Activated CD4-positive, CD25-positive, alpha-beta regulatory T cell (primary cell): ENCODE data around the gene LTA4H.
"Not testable (repeated sequence)": the region's sequence is repeated elsewhere in the genome, so short reads cannot be mapped to it uniquely, and the experiment has no call there.

Source experiments
- DNase-seq, 4 experiments: peaks; one replicate each; lab custom pipeline; 2025; lab: John Stamatoyannopoulos, UW

LTA4H gene

GRCh38 chr12:95990136-95990535, 45.3 kb downstream of the LTA4H start:
- no peak for DNase-seq

GRCh38 chr12:95989504-95990123, 45.8 kb downstream of the LTA4H start:
- DNase-seq = no peak

DNA sequence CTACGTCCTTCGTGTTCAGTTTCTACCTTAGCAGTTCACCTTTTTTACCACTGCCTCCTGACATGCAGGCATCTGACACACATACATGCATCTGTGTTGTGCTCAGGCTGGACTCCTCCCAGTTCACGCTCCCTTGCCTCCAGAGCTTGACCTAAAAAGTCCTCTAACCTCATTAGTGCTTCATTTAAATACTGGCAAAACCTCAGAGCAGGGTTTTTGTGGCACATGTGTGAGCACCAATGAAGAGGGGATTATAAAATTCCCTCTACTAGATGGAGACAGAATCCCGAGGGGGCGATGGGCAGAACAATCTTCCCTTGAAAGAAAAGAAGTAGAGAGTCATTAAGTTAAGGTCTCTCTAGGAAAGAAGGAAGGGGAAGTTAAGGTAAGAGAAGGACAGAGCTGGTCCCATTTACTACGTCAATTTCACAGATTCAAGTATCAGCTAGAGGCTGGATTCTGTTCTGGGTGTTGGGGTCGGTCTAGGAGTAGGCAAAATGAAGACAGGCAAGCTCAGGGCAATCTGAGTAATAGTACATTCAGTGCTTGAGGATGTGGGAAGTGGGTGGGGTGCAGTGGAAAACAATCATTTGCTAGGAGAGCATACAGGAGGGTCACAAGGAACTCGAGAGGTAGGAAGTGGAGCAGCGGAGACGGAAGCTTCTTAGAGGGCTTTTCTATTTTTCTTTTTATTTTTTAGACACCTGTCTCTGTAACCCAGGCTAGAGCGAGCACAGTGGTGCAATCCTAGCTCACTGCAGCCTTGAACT, 46.7 kb downstream of the LTA4H start:
- DNase-seq = no peak

GRCh38 chr12:95986635-95987570, 48.5 kb downstream of the LTA4H start:
- no peak for DNase-seq

DNA sequence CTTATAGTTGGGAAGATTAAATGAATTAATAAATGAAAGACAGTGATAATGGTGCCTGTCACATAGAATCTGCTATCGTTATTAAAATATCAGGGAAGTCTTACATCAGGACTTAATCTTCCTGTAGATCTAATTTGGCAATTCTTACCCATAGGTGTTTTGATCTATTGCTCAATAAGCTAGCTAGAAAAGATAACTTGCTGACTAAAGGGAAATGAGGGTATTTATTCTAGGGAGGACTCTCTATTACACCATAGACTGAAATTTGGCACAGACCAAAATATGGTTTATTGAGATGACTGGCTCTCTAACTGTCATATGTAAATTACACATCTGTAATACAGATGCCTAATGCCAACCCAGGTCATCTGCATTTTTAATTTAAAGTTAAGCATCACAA, 50.7 kb downstream of the LTA4H start:
- DNase-seq = no peak

- no peak for DNase-seq
Measured at GRCh38 chr12:95982602-95983001, 52.8 kb downstream of the LTA4H start.

- no peak for DNase-seq
Measured at GRCh38 chr12:95980437-95980836, 55.0 kb downstream of the LTA4H start.

GRCh38 chr12:95978774-95979173, 56.6 kb downstream of the LTA4H start:
- no peak for DNase-seq

DNA sequence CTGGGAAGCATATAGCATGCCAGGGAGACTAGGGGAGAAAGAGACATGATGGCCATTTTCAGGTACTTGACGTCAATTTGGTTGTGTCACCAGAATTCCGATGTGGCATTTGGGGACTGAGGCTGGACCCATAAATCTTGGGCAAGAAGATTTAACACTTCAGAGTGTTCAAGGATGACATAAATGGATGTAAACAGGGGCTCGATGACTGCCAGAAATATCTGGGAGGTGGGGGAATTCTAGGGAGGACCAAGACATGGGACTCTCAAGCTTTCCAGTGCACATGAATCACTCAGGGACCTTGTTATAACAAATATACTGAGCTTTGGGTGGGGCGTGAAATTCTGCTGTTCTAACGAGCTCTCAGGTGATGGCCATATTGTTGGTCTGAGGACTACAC, 57.0 kb downstream of the LTA4H start:
- DNase-seq = no peak

- DNase-seq = no peak
Measured at GRCh38 chr12:95977764-95978305, 57.6 kb downstream of the LTA4H start.

- DNase-seq = no peak
Measured at GRCh38 chr12:95976416-95976832, 59.0 kb downstream of the LTA4H start.

GRCh38 chr12:95975491-95975890, 59.9 kb downstream of the LTA4H start:
- DNase-seq = no peak

DNA sequence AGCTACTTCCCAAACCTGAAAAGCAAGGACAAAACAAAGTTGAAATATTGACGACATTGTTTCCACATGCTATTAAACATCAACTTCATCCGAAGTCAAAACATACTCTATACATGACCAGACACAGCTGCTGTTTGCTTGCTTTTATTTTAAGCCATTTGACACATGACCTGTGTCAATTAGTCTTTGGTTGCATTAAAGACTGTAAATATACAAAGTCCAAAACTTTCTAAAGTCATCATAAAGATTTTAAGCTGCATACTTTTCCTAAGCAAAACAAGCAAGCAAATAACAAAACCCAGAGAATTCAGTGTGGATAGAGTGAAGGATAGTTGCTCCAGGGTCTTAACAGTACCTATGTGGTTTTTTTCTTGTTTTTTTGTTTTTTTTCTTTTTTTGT, 61.0 kb downstream of the LTA4H start:
- no peak for DNase-seq

GRCh38 chr12:95972832-95973456, 62.4 kb downstream of the LTA4H start:
- DNase-seq = no peak

- no peak for DNase-seq
Measured at GRCh38 chr12:95970905-95971304, 64.5 kb downstream of the LTA4H start.

- DNase-seq = not testable (repeated sequence)
Measured at GRCh38 chr12:95969116-95969515, 66.3 kb downstream of the LTA4H start.

GRCh38 chr12:95967301-95967700, 68.1 kb downstream of the LTA4H start:
- DNase-seq = no peak

- no peak for DNase-seq
Measured at GRCh38 chr12:95966287-95966870, 69.0 kb downstream of the LTA4H start.

GRCh38 chr12:95963096-95963495, 72.3 kb downstream of the LTA4H start:
- DNase-seq = no peak

DNA sequence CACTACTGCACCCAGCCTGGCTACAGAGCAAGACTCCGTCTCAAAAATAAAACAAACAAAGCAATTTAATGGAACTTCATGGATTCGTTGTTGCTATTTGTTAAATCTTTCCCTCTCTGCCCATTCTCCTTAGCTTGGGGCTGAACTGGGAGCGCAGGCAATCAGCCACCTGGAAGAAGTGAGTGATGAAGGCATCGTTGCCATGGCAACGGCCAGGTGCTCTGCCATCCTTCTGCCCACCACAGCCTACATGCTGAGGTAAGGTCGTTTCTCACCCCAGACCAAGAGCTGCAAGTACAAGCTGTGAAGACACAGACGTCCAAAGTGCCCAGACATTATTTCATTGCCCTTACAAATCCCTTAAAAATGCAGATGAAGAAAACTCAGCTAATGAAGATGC, 73.2 kb downstream of the LTA4H start:
- DNase-seq = no peak

GRCh38 chr12:95960241-95960640, 75.1 kb downstream of the LTA4H start:
- DNase-seq = no peak

DNA sequence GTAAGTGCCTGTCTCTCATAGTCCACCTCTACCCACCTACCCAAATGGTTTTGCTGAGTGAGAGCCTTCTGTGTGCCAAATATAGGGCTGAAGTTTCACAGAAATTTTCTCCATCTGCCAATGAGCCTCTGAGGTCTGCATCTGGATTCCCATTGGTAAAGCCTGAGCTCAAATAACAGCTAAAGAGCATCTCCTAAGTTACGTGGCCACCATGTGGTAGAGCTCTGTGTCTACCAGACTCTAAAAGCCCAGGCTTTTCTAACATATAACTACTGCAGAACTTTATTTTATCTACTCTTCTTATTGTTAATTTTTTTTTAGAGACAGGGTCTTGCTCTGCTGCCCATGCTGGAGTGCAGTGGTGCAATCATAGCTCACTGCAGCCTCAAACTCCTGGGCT, 76.3 kb downstream of the LTA4H start:
- no peak for DNase-seq
